ENCODE results near the gene VWA1.
"Not testable (repeated sequence)": the region's sequence is repeated elsewhere in the genome, so short reads cannot be mapped to it uniquely, and the experiment has no call there.

Gene VWA1

GRCh38 chr1:1479547-1480487 lies 44.3 kb downstream of the VWA1 start:
- no peak for TF ChIP-seq CTCF (conservative IDR thresholded peaks at IDR 0.05; ENCODE audit: low read length)
- H3K4me3 ChIP-seq (ENCODE audit: low read length) = no peak overlapping the region
- DNase-seq (ENCODE audit: low read depth) = no peak

GRCh38 chr1:1480488-1480867 lies 45.0 kb downstream of the VWA1 start:
- DNase-seq (ENCODE audit: low read depth); H3K4me3 ChIP-seq (ENCODE audit: low read length): not testable (repeated sequence)

- not testable (repeated sequence) for H3K4me3 ChIP-seq (ENCODE audit: low read length); DNase-seq (ENCODE audit: low read depth)
These were observed 46.3 kb downstream of the VWA1 start for GRCh38 chr1:1481811-1482210.

- no peak overlapping the region for H3K4me3 ChIP-seq (ENCODE audit: low read length)
- no peak for TF ChIP-seq CTCF (conservative IDR thresholded peaks at IDR 0.05; ENCODE audit: low read length)
- DNase-seq (ENCODE audit: low read depth) = no peak
These were observed 47.4 kb downstream of the VWA1 start for GRCh38 chr1:1482856-1483255.

GRCh38 chr1:1483714-1484113 lies 48.2 kb downstream of the VWA1 start:
- no peak for TF ChIP-seq CTCF (conservative IDR thresholded peaks at IDR 0.05; ENCODE audit: low read length)
- DNase-seq (ENCODE audit: low read depth) = no peak
- no peak overlapping the region for H3K4me3 ChIP-seq (ENCODE audit: low read length)

- H3K4me3 ChIP-seq (ENCODE audit: low read length); DNase-seq (ENCODE audit: low read depth): not testable (repeated sequence)
These were observed 49.7 kb downstream of the VWA1 start for GRCh38 chr1:1484976-1485750.

GRCh38 chr1:1485755-1486317 lies 50.3 kb downstream of the VWA1 start:
- DNase-seq (ENCODE audit: low read depth); H3K4me3 ChIP-seq (ENCODE audit: low read length): not testable (repeated sequence)

- no peak for TF ChIP-seq CTCF (conservative IDR thresholded peaks at IDR 0.05; ENCODE audit: low read length)
- DNase-seq (ENCODE audit: low read depth) = no peak
- no peak overlapping the region for H3K4me3 ChIP-seq (ENCODE audit: low read length)
These were observed 52.2 kb downstream of the VWA1 start for GRCh38 chr1:1487701-1488100.

GRCh38 chr1:1489231-1489630 lies 53.7 kb downstream of the VWA1 start:
- TF ChIP-seq CTCF (conservative IDR thresholded peaks at IDR 0.05; ENCODE audit: low read length) = no peak
- H3K4me3 ChIP-seq (ENCODE audit: low read length) = no peak overlapping the region
- DNase-seq (ENCODE audit: low read depth) = no peak

Measured in AG10803 (cell line).